Measurements from ENCODE around the gene STK32C. TPM values are rescaled to one million over a fixed set of nuclear protein-coding genes. Genes with fewer than 3 reads are reported as not detected.
"Not testable (repeated sequence)": the region's sequence is repeated elsewhere in the genome, so short reads cannot be mapped to it uniquely, and the experiment has no call there.

STK32C gene
- total RNA-seq, 2 donors from 2014 or later, result 0.78 to 4.0 TPM

DNA sequence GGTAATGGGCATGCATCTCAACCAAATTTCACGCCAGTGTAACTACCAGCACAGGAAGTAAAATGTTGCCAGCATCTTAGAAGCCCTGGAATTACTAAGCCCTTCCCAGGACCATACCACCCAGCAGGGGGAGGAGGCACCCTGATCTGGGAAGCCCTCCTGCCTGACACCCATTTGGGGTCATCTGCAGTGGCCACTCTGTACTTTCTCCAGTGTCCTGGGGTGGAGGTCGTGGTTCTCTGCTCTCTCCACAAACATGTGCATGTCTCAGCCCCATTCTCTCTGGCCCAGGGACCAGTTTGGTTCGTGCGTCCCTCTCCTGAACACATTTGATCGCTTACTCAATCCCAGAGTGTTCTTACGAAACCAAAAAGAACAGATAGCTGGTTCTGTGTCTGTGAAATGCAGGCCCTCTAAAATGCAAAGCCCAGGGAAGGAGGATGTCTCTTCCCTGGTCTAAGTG is 14.9 kb upstream of the STK32C start:
- no peaks in the 10 kb centered on the region for H3K36me3 ChIP-seq (replicated peaks in 1 of 2; ENCODE audit: insufficient read depth in 1 of 2, low read depth in 2 of 2)
- H3K4me3 ChIP-seq, result no peak overlapping the region
- WGBS, 2 donors, result 67 to 76% methylated on average over 6 of the region's 6 CpGs
- no peaks in the 10 kb centered on the region for H3K27me3 ChIP-seq
- H3K27ac ChIP-seq, result no peak overlapping the region
- DNase-seq, result no peak
- H3K4me1 ChIP-seq, result no peaks in the 10 kb centered on the region
- TF ChIP-seq, protein P1, sequence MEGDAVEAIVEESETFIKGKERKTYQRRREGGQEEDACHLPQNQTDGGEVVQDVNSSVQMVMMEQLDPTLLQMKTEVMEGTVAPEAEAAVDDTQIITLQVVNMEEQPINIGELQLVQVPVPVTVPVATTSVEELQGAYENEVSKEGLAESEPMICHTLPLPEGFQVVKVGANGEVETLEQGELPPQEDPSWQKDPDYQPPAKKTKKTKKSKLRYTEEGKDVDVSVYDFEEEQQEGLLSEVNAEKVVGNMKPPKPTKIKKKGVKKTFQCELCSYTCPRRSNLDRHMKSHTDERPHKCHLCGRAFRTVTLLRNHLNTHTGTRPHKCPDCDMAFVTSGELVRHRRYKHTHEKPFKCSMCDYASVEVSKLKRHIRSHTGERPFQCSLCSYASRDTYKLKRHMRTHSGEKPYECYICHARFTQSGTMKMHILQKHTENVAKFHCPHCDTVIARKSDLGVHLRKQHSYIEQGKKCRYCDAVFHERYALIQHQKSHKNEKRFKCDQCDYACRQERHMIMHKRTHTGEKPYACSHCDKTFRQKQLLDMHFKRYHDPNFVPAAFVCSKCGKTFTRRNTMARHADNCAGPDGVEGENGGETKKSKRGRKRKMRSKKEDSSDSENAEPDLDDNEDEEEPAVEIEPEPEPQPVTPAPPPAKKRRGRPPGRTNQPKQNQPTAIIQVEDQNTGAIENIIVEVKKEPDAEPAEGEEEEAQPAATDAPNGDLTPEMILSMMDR (IDR thresholded peaks at IDR 0.05), result no peak
- TF ChIP-seq POLR2A (IDR thresholded peaks at IDR 0.05), result no peak
- intact Hi-C loops (cut with DNase I), result no loop called here
- no peak for ATAC-seq
- H3K9me3 ChIP-seq, result no peaks in the 10 kb centered on the region

DNA sequence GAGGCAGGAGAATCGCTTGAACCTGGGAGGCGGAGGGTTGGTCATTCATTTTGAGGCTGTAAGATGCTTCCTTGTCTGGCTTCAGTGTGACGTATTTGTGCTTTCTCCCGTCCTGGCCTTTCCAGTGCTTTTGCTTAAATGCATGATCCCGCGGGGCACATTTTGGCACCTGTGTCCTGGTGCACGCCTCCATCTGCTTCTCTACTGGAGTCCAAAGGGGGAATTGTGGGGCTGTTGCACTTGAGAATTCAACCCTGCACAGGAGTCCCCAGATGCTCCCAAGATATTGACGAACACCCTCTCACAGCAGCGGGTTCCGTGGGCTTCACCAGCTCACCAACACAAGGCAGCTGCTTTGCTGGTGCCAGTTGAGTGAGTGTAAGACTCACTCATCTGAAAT is 14.0 kb upstream of the STK32C start:
- Histone ChIP-seq H3K27ac (no peak overlapping the region), H3K4me1 (no peaks in the 10 kb centered on the region), H3K27me3 (no peaks in the 10 kb centered on the region), H3K9me3 (no peaks in the 10 kb centered on the region), H3K4me3 (no peak overlapping the region), H3K36me3 (replicated peaks in 1 of 2; ENCODE audit: insufficient read depth in 1 of 2, low read depth in 2 of 2) (no peaks in the 10 kb centered on the region)
- whole genome bisulfite sequencing, 2 donors, result 88 to 89% methylated on average over 10 of the region's 10 CpGs
- TF ChIP-seq, protein P1 (IDR thresholded peaks at IDR 0.05), result no peak
- no peak for DNase-seq
- intact Hi-C loops (cut with DNase I), result no loop called here
- ATAC-seq, result no peak

DNA sequence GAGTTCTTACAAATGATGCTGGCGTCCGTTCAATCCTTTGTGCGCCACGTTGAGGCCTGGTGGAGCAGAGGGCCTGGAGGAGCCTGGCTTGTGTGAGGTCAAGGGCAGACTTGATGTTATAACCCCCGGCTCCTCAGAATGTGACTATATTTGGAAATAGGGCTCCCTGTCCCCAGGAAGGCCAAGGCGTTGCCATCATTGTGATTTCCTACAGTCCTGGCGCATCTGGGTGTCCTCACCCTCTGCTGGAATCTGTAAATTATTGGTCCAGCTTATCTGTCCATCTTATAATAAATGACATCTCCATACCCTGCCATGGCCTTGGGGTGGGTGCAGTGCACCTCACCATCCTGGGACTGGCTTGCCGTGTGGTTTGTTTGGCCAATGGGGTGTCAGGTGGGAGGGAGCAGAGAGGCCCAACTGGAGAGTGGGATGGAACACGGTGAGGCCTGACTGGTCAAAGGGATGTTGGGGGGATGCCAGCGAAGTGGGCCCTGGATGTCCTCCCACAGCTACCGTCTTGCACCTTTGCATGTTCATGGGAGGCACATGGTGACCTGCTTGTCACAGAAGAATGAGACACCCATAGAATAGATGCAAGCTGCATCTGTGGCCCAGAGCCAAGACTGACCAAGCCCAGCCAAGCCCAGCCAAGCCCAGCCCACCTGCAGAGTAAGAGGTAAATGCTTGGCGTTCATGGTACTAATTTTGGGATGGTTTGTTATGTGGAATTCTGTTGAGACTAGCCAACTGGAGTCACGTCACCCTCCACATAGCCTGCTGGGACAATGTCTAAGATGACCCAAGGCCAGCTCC is 13.1 kb upstream of the STK32C start:
- ATAC-seq, result no peak
- WGBS, 2 donors, result 87 to 91% methylated on average over 12 to 13 of the region's 13 CpGs
- intact Hi-C loops (cut with DNase I), result no loop called here

DNA sequence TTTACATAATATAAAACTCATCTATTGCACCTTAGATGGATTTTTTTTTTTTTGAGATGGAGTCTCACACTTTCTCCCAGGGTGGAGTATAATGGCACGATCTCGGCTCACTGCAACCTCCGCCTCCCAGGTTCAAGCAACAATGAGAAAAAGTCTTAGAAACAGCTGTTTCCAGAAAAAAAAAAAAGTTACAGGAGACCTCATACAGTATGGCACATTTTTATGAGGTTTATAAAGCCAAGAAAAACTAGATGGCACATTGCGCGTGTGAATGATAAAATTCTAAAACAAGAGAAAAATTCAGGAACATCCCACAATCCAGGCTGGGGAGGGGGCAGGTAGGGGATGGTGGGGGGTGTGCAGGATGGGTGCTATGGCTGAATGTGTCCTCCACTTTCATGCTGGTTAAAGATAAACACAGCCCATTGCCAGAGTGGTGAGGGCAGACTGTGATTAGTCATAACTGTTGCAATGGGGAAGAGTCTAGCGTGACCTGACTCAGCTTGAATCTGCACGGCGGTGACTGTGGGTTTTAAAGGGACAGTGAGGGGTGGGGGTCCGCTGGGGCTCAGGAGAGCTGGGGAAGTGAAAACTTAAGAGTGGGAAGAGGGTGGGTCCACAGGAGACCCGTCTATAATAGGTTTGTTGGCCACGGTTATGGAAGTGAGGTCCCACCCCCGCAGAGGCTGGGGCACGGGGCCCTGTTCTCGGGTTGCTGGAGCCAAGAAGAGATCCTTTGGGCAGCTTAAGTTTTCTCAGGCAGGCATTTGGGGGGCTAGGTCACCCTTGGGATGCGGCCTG is 12.3 kb upstream of the STK32C start:
- peak in 1 of 4 donors; percentile 25 for DNase-seq
- 60 to 64% methylated on average over 14 to 15 of the region's 15 CpGs for WGBS, 2 donors
- no peak for ATAC-seq
- Histone ChIP-seq H3K4me1 (no peaks in the 10 kb centered on the region), H3K4me3 (no peak overlapping the region), H3K27me3 (no peaks in the 10 kb centered on the region), H3K9me3 (no peaks in the 10 kb centered on the region), H3K36me3 (replicated peaks in 1 of 2; ENCODE audit: insufficient read depth in 1 of 2, low read depth in 2 of 2) (no peaks in the 10 kb centered on the region), H3K27ac (no peak overlapping the region)
- TF ChIP-seq POLR2A (IDR thresholded peaks at IDR 0.05), result no peak
- TF ChIP-seq, protein P1 (IDR thresholded peaks at IDR 0.05), result no peak
- intact Hi-C loops (cut with DNase I), result no loop called here

More for the DNA sequence above, 13.1 kb upstream of the STK32C start:
- H3K4me1 ChIP-seq, result no peaks in the 10 kb centered on the region
- no peaks in the 10 kb centered on the region for H3K27me3 ChIP-seq
- H3K9me3 ChIP-seq, result no peaks in the 10 kb centered on the region
- no peak for DNase-seq
- no peak overlapping the region for H3K4me3 ChIP-seq
- no peaks in the 10 kb centered on the region for H3K36me3 ChIP-seq (replicated peaks in 1 of 2; ENCODE audit: insufficient read depth in 1 of 2, low read depth in 2 of 2)
- no peak overlapping the region for H3K27ac ChIP-seq
- TF ChIP-seq, protein P1 (IDR thresholded peaks at IDR 0.05), result no peak
- TF ChIP-seq POLR2A (IDR thresholded peaks at IDR 0.05), result no peak

DNA sequence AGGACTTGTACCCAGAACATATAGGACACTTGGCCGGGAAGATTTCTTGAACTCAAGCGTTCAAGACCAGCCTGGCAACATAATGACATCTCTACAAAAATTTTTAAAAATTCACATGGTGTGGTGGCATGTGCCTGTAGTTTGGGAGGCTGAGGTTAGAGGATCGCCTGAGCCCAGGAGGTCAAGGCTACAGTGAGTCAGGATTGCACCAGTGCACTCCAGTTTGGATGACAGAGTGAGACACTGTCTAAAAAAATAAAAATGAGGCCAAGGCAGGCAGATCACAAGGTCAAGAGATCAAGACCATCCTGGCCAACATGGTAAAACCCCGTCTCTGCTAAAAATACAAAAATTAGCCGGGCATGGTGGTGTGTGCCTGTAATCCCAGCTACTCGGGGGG is 9.7 kb upstream of the STK32C start:
- intact Hi-C loops (cut with DNase I); H3K27ac ChIP-seq; DNase-seq; H3K9me3 ChIP-seq; H3K4me3 ChIP-seq; ATAC-seq; H3K4me1 ChIP-seq; H3K27me3 ChIP-seq; H3K36me3 ChIP-seq (replicated peaks in 1 of 2; ENCODE audit: insufficient read depth in 1 of 2, low read depth in 2 of 2): not testable (repeated sequence)
- WGBS, 2 donors, result 73 to 77% methylated on average over 6 of the region's 6 CpGs

Data from body of pancreas (tissue), 4 donors.